ENCODE results near the gene CTNND2. TPM values are rescaled to one million over a fixed set of nuclear protein-coding genes. Genes with fewer than 3 reads are reported as not detected.

CTNND2 gene
- polyA plus RNA-seq, 1 of the 3 experiments (the other 2 are of a cell fraction): not detected

DNA sequence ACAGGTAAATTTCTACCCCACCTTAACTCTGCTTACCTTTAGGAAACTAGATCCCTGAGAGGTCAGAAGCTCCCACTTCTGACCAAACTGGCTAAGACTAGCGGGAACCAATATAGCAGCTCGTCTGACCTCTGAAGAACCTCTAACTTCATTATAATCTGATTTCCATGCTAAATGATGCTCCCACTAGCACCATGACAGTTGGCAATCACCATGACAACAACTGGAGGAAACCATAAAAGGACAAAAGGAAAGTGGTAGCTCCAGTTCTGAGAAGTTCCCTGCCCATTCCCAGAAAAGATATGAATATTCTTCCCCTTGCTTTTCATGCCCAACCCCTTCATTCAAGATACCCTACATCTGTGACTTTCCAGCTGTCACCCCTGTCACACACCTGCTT lies 483.3 kb downstream of the CTNND2 start:
- no peak for TF ChIP-seq TEAD4 (IDR thresholded peaks at IDR 0.05; ENCODE audit: borderline replicate concordance, insufficient read depth)
- TF ChIP-seq FOXM1 (IDR thresholded peaks at IDR 0.05; ENCODE audit: low read depth): no peak
- TF ChIP-seq, protein P1, sequence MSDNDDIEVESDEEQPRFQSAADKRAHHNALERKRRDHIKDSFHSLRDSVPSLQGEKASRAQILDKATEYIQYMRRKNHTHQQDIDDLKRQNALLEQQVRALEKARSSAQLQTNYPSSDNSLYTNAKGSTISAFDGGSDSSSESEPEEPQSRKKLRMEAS (IDR thresholded peaks at IDR 0.05; ENCODE audit: low read depth): no peak
- no peak for TF ChIP-seq IRF3 (IDR thresholded peaks at IDR 0.05; ENCODE audit: low read depth, low read length)
- no peak for TF ChIP-seq REST (IDR thresholded peaks at IDR 0.05; ENCODE audit: low read depth, low read length)
- TF ChIP-seq CHD2 (IDR thresholded peaks at IDR 0.05; ENCODE audit: low read length, partially characterized antibody): no peak
- TF ChIP-seq SIN3A (IDR thresholded peaks at IDR 0.05; ENCODE audit: borderline replicate concordance, low read depth, low read length): no peak
- TF ChIP-seq ELF1 (IDR thresholded peaks at IDR 0.05): no peak
- no peak for TF ChIP-seq RXRA (IDR thresholded peaks at IDR 0.05; ENCODE audit: borderline replicate concordance, low read depth)
- no peak for TF ChIP-seq FOXJ3 (CRISPR knock-in tag; IDR thresholded peaks at IDR 0.05)
- TF ChIP-seq GATA2 (CRISPR knock-in tag; IDR thresholded peaks at IDR 0.05): no peak
- POLR2A ChIA-PET: no interaction called here
- no peaks in the 10 kb centered on the region for H3K9me3 ChIP-seq

DNA sequence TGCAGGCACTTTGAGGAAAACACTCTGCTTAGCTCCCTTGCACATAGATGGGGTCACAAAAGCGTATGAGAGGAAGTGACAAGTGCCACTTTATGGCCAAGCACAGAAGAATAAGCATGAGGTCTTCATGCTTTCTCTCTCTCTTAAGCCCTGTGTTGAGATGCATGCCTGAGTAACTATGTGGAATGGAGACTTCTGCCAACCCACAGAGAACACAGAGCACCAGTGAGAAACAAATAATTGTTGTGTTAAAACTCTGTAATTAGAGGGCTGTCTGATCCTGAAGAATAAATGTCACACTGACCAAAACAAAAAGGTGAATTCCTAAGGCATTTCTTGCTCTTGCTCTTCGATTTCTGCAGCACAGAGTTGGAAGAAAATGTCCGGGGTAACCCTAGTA lies 488.5 kb downstream of the CTNND2 start:
- Histone ChIP-seq H2AFZ (ENCODE audit: low read depth) (no peak overlapping the region), H3K9ac (no peak overlapping the region), H3K9me2 (no peaks in the 10 kb centered on the region), H3K4me1 (ENCODE audit: control insufficient read depth in 1 of 2, insufficient read depth in 2 of 2, low read depth in 1 of 2, low read length in 1 of 2) (no peaks in the 10 kb centered on the region), H3K4me3 (ENCODE audit: low read depth in 2 of 2, low read length in 1 of 2) (no peak overlapping the region), H3K79me2 (ENCODE audit: insufficient read depth) (no peaks in the 10 kb centered on the region), H3K27me3 (ENCODE audit: insufficient read depth) (no peaks in the 10 kb centered on the region), H3K36me3 (replicated peaks in 1 of 2; ENCODE audit: control insufficient read depth in 1 of 2, insufficient read depth in 2 of 2, low read length in 1 of 2) (no peaks in the 10 kb centered on the region), H4K20me1 (ENCODE audit: insufficient read depth) (no peaks in the 10 kb centered on the region), H3K9me3 (no peaks in the 10 kb centered on the region), H3K27ac (ENCODE audit: low read depth in 2 of 2, low read length in 1 of 2) (no peak overlapping the region), H3K4me2 (no peak overlapping the region), H3F3A (replicated peaks; ENCODE audit: insufficient read depth) (no peaks in the 10 kb centered on the region)
- ChIA-PET CTCF (no interaction called here), POLR2A (no interaction called here)
- DNase-seq: no peak
- TF ChIP-seq FOSL2 (IDR thresholded peaks at IDR 0.05; ENCODE audit: borderline replicate concordance, low read depth) (no peak), GATA2 (CRISPR knock-in tag; IDR thresholded peaks at IDR 0.05) (no peak), IRF3 (IDR thresholded peaks at IDR 0.05; ENCODE audit: low read depth, low read length) (no peak), PBX3 (IDR thresholded peaks at IDR 0.05) (no peak), USF2 (IDR thresholded peaks at IDR 0.05; ENCODE audit: borderline replicate concordance, low read depth, low read length) (no peak), MEF2A (IDR thresholded peaks at IDR 0.05; ENCODE audit: borderline replicate concordance, low read depth) (no peak), MXI1 (IDR thresholded peaks at IDR 0.05; ENCODE audit: low read depth, low read length) (no peak), RXRA (IDR thresholded peaks at IDR 0.05; ENCODE audit: borderline replicate concordance, low read depth) (no peak), TCF12 (IDR thresholded peaks at IDR 0.05) (no peak)
- 9% methylated on average over 3 of the region's 3 CpGs for WGBS (ENCODE audit: low lambda C conversion rate)

More for the DNA sequence above, 483.3 kb downstream of the CTNND2 start:
- no peaks in the 10 kb centered on the region for H3F3A ChIP-seq (replicated peaks; ENCODE audit: insufficient read depth)
- DNase-seq: no peak
- no peaks in the 10 kb centered on the region for H4K20me1 ChIP-seq (ENCODE audit: insufficient read depth)
- no peak overlapping the region for H3K27ac ChIP-seq (ENCODE audit: low read depth in 2 of 2, low read length in 1 of 2)
- no peaks in the 10 kb centered on the region for H3K9me2 ChIP-seq
- no peak overlapping the region for H3K4me3 ChIP-seq (ENCODE audit: low read depth in 2 of 2, low read length in 1 of 2)
- no peak overlapping the region for H2AFZ ChIP-seq (ENCODE audit: low read depth)
- H3K27me3 ChIP-seq (ENCODE audit: insufficient read depth): no peaks in the 10 kb centered on the region
- H3K4me2 ChIP-seq: no peak overlapping the region
- H3K9ac ChIP-seq: no peak overlapping the region
- H3K36me3 ChIP-seq (replicated peaks in 1 of 2; ENCODE audit: control insufficient read depth in 1 of 2, insufficient read depth in 2 of 2, low read length in 1 of 2): no peaks in the 10 kb centered on the region
- 34% methylated on average over 2 of the region's 2 CpGs for WGBS (ENCODE audit: low lambda C conversion rate)
- no peaks in the 10 kb centered on the region for H3K4me1 ChIP-seq (ENCODE audit: control insufficient read depth in 1 of 2, insufficient read depth in 2 of 2, low read depth in 1 of 2, low read length in 1 of 2)
- CTCF ChIA-PET: no interaction called here
- H3K79me2 ChIP-seq (ENCODE audit: insufficient read depth): no peaks in the 10 kb centered on the region

Measured in SK-N-SH (cell line).